ENCODE data around the gene MTOR.

Gene MTOR

GRCh38 chr1:11144570-11145256, 117.6 kb downstream of the MTOR start:
- TF ChIP-seq CTCF (IDR thresholded peaks at IDR 0.05): no peak
- H3K4me1 ChIP-seq: peaks cover 0 to 31% (median 4%) of the 10 kb centered on the region in 4 donors
- no peaks in the 10 kb centered on the region for H3K27me3 ChIP-seq
- H3K36me3 ChIP-seq: peaks cover 58 to 84% (median 59%) of the 10 kb centered on the region in 3 donors
- DNase-seq: no peak
- H3K9me3 ChIP-seq: no peaks in the 10 kb centered on the region
- no peak overlapping the region for H3K4me3 ChIP-seq
- intact Hi-C loops (cut with DNase I; ENCODE audit: low total_unique reads): no loop called here
- peak overlapping the region; percentile 63 to 68 for H3K27ac ChIP-seq

- Histone ChIP-seq H3K36me3 (peaks cover 58 to 84% (median 59%) of the 10 kb centered on the region in 3 donors), H3K27ac (peak overlapping the region; percentile 63 to 68)
Observed at GRCh38 chr1:11143907-11144306, 118.4 kb downstream of the MTOR start.

GRCh38 chr1:11143401-11143800, 119.0 kb downstream of the MTOR start:
- no peak for TF ChIP-seq CTCF (IDR thresholded peaks at IDR 0.05)
- H3K36me3 ChIP-seq: peaks cover 58 to 84% (median 59%) of the 10 kb centered on the region in 3 donors
- no peaks in the 10 kb centered on the region for H3K27me3 ChIP-seq
- H3K4me1 ChIP-seq: peaks cover 0 to 31% (median 4%) of the 10 kb centered on the region in 4 donors
- intact Hi-C loops (cut with DNase I; ENCODE audit: low total_unique reads): no loop called here
- H3K9me3 ChIP-seq: no peaks in the 10 kb centered on the region
- no peak overlapping the region for H3K4me3 ChIP-seq
- H3K27ac ChIP-seq: peak overlapping the region; percentile 63 to 68
- DNase-seq: no peak

More at GRCh38 chr1:11143907-11144306, 118.4 kb downstream of the MTOR start:
- Histone ChIP-seq H3K4me3 (no peak overlapping the region), H3K9me3 (no peaks in the 10 kb centered on the region), H3K4me1 (peaks cover 0 to 31% (median 4%) of the 10 kb centered on the region in 4 donors), H3K27me3 (no peaks in the 10 kb centered on the region)
- no peak for DNase-seq
- no peak for TF ChIP-seq CTCF (IDR thresholded peaks at IDR 0.05)
- intact Hi-C loops (cut with DNase I; ENCODE audit: low total_unique reads): no loop called here

- H3K4me1 ChIP-seq: peaks cover 0 to 31% (median 4%) of the 10 kb centered on the region in 4 donors
- H3K9me3 ChIP-seq: no peaks in the 10 kb centered on the region
- intact Hi-C loops (cut with DNase I; ENCODE audit: low total_unique reads): no loop called here
- TF ChIP-seq CTCF (IDR thresholded peaks at IDR 0.05): no peak
- H3K36me3 ChIP-seq: peaks cover 54 to 86% (median 58%) of the 10 kb centered on the region in 3 donors
- H3K27me3 ChIP-seq: no peaks in the 10 kb centered on the region
- peak overlapping the region; percentile 63 to 68 for H3K27ac ChIP-seq
- DNase-seq: no peak
- H3K4me3 ChIP-seq: no peak overlapping the region
Observed at GRCh38 chr1:11142618-11143391, 119.5 kb downstream of the MTOR start.

GRCh38 chr1:11138952-11139351, 123.4 kb downstream of the MTOR start:
- intact Hi-C loops (cut with DNase I; ENCODE audit: low total_unique reads): no loop called here
- DNase-seq: no peak
- peaks cover 38 to 79% (median 40%) of the 10 kb centered on the region in 3 donors for H3K36me3 ChIP-seq
- H3K4me3 ChIP-seq: no peak overlapping the region
- no peaks in the 10 kb centered on the region for H3K27me3 ChIP-seq
- peak overlapping the region in 1 of 2 donors; percentile 14 for H3K27ac ChIP-seq
- no peak for TF ChIP-seq CTCF (IDR thresholded peaks at IDR 0.05)
- no peaks in the 10 kb centered on the region for H3K9me3 ChIP-seq
- H3K4me1 ChIP-seq: peaks cover 0 to 26% (median under 1%) of the 10 kb centered on the region in 4 donors
